GM21447 (cell line): ENCODE measurements around the gene SEMA4A.
"Not testable (repeated sequence)": the region's sequence is repeated elsewhere in the genome, so short reads cannot be mapped to it uniquely, and the experiment has no call there.

ENCODE experiments used
- ATAC-seq: cut with Tn5 transposase; IDR thresholded peaks from one replicate; pipeline ENCODE4 v1.9.1; 2021; ENCODE audit not compliant: unreplicated experiment

Gene SEMA4A

DNA sequence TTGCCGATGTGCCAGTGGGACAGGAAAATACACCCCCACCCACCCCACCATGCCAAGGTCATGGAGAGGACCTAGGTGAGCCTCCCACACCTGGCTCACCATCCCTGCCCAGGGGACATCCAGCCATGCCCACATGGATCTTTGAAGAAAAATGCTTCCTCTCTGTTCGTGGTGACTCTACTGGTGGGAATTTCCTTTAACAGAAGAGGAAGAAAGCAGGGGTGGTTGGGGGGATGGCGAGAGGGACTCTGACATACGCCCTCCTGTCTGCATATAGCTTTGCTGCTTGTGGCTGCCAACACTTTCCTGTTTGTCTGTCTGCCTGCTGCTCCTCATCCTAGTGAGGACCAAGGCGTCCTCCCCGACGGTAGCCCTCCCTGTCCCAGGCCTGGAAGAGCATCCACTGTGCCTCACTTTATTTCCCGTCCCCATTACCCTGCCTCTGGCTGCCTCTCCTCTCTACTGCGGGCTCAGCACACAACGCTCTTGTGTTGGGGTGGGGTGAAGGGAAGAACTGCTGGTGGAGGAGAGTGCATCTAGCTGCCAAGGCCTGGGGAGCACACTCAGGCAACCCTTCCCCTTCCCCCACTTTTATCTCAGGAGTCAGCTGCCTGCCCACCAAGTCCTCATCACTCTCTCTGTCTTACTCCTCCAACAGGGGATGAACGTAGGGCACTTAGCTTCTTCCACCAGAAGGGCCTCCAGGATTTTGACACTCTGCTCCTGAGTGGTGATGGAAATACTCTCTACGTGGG, 2.5 kb downstream of the SEMA4A start:
- no peak for ATAC-seq

DNA sequence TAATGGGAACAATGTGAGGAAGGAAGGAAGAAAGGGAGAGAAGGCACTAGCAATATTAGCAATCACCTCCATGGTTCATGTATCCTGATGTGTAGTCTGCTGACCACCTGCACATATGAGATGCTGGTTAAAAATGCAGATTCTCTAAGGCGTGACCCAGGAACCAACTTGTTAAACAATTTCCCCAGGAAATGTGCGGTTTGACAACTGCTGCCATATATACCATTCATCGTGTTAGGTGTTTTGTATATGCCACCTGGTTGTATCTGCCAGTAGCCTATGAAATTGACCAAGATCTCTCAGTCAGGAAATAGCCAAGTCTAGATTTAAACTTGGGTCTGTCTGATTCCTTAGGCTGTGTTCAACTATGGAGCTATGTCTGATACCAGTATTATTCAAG, 4.1 kb downstream of the SEMA4A start:
- ATAC-seq: no peak

DNA sequence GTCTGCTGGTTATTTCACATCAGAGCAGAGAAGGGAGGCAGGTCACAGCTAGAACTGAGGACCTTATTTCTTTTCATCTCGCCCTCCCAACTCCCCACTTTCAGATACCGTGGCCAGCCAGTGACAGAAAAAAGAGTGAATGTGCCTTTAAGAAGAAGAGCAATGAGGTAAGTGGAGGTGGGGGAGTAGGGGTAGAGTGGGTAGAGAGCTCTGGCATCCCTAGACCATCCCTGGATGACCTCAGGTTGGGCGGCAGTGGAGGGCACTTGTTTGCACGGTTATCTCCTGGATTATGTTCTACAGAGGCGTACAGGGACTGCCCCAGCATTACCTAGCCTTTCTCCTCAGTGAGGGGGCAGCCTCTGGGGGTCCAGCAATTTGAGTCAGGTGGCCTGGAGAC, 4.6 kb downstream of the SEMA4A start:
- ATAC-seq: no peak

DNA sequence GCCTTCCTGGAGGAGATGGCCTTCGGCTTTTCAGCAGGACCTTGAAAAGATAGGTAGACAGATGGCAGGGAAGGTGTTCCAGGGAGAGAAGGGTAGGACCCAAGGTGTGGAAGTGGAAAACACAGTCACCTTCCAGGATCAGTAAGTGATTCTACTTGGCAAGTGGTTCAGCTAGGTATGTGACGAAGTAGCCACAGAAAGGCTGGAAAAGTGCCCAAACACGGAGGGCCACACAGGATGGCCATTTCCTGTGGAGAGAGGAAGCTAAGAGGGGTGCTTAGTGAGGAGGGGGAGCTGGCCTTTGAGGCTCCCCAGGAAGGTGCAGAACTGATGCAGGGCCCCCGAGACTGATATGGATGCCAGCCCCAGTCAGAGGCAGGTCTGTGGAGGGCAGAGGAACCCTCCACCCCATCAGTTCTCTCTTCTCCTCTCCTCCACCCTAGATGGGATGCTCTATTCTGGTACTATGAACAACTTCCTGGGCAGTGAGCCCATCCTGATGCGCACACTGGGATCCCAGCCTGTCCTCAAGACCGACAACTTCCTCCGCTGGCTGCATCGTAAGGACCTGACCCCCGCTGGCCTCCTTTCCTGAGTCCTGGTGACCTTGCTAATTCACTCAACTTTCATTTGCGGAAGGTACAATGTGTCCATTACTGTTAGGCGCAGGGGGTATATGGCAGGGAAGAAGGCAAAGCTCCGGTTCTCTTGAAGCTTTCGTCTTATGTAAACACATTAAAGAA, 6.8 kb downstream of the SEMA4A start:
- ATAC-seq: no peak

DNA sequence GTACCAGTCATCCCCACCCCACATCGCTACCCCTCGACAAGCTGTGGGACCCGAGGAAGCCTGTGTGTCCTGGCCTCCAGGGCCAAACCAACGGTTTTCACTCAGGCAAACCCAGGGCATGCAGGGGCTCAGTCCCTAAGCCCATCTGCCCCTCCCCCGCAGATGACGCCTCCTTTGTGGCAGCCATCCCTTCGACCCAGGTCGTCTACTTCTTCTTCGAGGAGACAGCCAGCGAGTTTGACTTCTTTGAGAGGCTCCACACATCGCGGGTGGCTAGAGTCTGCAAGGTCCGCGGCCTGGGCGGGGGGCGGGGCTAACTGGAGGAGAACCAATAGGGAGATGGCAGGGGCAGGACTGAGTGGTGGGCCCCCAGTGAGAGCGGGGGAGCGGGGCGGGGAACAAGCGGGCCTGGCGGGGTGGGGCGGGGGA, 7.4 kb downstream of the SEMA4A start:
- no peak for ATAC-seq

DNA sequence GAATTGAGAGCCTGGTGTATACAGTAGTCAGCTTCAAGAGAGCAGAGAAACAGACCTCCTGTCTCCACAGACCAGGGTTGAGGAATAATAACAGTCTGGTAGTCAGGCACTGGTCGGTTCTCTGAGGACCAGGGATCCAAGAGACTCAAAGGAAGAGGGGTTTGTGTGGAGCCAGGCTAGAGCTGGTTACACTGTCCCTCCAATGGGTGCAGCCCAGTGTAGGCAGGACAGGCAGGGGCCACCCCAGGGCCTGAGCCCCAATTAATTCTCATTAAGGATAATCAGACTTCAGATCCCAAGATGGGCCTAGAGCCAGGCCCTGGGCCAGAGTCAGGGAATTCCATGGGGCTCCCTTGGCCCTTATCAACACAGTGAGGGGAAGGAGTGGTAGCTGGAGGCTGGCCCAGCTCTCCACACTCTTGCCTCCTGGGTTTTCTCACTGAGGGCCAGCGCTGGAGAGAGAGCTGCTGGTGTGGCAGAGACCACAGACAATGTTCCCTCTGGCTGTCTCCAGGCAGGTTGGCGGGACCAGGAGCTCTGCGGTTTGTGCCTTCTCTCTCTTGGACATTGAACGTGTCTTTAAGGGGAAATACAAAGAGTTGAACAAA, 9.1 kb downstream of the SEMA4A start:
- no peak for ATAC-seq

DNA sequence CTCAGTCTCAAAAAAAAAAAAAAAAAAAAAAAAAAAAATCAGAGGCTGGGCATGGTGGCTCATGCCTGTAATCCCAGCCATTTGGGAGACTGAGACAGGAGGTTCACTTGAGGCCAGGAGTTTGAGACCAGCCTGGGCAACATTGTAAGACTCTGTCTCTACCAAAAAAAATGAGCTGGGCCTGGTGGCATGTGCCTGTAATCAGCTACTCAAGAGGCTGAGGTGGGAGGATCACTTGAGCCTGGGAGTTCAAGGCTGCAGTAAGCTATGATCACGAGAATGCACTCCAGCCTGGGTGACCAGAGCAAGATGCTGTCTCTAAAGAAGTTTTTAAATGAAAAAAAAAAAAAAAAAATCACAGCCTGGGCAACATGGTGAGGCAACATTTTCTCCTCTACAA, 10.3 kb downstream of the SEMA4A start:
- no peak for ATAC-seq

DNA sequence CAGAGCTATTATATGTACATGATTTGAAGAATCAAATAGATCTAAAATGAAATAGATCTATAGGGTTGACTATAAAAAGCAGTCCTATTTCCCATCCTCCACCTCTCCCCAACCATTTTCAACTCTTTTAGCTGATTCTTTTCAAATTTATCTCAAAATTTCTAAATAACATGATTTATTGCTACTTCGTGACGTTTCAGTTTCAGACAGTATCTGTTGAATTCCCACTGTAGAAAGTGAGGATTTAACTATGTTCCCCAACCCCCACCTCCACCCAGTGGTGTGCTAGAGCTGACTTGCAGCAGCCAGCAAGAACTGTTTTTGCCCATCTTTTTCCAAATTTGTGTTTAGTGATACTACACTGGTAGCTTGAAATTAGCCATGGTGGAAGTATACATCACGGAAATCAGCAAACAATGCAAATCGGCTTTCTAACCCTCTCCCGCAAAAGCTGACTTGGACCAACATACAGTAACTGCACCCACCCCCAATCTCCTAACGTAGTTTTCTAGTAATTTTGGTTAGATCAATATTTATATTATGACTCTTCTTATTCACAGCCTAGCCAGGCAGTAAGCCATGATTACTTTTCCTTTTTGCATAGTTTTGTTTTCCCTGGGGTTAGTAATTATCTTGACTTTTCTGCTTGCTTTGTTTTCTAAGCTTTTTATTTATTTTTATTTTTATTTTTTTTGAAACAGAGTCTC, 10.9 kb downstream of the SEMA4A start:
- ATAC-seq: no peak

DNA sequence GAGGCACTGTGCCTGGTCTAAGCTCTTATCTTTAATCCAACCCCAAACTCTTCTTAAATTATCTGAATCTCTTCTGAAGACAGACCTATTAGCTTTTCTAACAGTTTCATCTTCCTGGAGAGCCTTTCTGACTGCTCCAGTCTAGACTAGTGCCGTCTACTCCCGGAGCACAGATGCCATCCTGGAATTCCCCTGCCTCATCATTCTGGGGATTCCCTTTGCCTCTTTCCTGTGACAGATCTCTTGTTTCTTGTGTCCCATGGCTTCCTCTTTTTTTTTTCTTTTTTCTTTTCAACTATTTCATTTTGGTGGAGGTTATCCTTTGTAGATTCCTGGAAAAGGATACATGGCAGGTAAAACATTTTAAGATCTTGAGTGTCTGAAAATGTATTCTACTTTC, 11.7 kb downstream of the SEMA4A start:
- ATAC-seq: no peak

DNA sequence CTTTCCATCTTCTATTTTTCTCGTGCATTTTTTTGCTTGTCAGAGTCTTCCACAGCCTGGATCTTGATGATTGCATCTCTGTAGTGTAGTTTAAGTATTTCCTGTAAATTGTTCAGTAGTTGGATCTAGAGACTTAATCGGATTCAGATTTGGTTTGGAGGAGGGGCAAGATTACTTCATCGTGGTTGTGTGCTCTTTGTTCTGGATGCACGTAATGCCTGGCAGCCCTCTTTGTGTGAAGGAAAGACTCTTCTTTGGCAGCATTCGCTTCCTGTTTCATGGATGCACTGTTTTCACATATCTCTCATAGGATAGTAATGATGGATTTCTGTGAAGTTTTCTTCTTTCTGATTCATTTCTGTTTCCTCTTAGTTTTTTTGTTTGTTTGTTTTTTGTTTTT, 14.2 kb downstream of the SEMA4A start:
- no peak for ATAC-seq

DNA sequence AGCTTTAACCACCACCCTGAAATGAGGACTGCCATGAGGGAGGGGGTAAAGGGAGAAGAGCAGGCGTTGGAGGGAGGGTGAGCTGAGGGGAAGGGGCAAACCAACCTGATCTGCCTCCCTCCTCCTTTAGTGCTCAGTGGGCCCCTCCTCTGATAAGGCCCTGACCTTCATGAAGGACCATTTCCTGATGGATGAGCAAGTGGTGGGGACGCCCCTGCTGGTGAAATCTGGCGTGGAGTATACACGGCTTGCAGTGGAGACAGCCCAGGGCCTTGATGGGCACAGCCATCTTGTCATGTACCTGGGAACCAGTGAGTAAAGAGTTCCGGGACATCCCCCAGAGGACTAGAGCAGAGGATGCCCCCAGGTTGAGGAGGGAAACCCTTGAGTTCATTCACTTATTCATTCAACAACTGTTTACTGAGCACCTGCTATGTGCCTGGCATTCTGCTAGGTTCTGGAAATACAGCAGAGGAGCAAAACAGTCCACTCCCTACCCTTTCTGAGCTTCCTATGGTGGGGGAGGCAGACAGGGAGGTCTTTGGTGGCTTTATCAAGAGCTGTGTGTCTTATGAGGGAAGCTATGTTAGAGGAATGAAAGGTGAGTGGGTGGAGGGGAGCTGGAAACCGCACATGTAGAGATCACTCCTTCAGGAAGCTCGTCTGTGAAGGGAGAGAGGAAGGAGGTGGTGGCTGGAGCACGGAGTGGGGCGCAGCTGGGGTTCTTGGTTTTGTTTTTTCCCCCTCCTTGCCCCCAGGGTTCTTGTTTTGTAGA, 19.5 kb downstream of the SEMA4A start:
- ATAC-seq: no peak

DNA sequence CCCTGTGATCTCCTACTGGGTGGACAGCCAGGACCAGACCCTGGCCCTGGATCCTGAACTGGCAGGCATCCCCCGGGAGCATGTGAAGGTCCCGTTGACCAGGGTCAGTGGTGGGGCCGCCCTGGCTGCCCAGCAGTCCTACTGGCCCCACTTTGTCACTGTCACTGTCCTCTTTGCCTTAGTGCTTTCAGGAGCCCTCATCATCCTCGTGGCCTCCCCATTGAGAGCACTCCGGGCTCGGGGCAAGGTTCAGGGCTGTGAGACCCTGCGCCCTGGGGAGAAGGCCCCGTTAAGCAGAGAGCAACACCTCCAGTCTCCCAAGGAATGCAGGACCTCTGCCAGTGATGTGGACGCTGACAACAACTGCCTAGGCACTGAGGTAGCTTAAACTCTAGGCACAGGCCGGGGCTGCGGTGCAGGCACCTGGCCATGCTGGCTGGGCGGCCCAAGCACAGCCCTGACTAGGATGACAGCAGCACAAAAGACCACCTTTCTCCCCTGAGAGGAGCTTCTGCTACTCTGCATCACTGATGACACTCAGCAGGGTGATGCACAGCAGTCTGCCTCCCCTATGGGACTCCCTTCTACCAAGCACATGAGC, 23.3 kb downstream of the SEMA4A start:
- ATAC-seq: no peak

DNA sequence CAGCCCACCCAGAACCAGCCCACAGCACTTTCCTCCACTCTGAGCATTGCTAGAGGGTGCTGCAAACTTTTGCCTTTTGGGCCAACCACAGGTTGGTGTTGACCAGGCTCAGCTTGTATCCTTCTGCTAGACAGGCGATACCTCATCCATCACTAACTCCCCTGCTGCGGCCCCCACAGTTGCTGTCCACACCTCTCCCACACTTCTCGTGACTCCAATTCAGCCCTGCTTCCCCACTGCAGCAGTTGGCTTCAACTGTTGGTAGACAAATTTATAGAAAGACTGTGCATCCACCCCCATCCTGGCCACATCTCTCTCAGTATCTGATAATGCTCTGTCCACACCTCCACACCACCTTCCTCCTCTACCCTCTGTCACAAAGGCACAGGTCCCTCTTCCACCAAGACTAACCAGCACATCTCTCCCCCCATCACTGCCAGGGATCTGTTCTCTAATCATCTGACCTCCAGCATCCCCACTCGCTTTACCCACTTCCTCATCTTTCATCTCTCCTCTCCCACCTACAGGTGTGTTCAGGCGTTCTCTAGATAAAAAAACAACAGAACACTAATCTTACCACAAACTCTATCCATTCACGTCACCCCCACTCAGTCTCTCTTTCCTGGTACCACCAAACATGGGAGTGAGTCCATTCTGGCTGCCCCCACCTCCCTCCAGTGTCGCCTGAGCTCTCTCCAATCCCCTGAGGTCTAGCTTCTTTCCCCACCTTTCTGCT, 24.7 kb downstream of the SEMA4A start:
- ATAC-seq: no peak

DNA sequence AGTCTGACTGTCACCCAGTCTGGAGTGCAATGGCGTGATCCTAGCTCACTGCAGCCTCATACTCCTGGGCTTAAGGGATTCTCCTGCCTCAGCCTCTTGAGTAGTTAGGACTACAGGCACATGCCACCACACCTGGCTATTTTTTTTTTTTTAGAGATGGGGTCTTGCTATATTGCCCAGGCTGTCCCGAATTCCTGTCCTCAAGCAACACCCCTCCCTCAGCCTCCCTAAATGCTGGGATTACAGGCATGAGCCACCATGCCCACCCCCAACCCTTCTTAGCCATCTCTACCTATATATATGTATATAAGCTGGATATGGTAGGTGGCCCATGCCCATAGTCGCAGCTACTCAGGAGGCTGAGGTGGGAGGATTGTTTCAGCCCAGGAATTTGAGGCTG, 27.1 kb downstream of the SEMA4A start:
- ATAC-seq: no peak

DNA sequence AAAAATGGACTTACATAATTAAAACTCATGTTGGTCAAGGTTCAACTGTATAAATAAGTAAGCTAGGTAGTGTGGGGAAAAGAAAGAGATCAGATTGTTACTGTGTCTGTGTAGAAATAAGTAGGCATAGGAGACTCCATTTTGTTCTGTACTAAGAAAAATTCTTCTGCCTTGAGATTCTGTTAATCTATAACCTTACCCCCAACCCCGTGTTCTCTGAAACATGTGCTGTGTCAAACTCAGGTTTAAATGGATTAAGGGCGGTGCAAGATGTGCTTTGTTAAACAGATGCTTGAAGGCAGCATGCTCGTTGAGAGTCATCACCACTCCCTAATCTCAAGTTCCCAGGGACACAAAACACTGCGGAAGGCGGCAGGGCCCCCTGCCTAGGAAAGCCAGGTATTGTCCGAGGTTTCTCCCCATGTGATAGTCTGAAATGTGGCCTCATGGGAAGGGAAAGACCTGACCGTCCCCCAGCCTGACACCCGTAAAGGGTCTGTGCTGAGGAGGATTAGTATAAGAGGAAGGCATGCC, 28.1 kb downstream of the SEMA4A start:
- not testable (repeated sequence) for ATAC-seq

DNA sequence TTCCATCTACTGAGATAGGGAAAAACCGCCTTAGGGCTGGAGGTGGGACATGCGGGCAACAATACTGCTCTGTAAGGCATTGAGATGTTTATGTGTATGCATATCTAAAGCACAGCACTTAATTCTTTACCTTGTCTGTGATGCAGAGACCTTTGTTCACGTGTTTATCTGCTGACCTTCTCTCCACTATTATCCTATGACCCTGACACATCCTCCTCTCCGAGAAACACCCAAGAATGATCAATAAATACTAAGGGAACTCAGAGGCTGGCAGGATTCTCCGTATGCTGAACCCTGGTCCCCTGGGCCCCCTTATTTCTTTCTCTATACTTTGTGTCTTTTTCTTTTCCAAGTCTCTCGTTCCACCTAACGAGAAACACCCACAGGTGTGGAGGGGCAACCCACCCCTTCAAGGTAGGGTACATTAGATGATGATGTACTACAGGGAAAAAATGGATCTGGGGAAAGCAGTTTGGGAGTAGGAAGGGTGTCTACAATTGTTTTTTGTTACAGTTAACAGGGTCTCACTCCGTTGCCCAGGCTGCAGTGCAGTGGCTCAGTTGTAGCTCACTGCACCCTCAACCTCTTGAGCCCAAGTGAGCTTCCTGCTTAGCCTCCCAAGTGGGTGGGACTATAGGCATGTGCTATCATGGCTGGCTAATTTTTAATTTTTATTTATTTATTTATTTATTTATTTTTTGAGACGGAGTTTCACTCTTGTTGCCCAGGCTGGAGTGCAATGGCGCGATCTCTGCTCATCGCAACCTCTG, 28.8 kb downstream of the SEMA4A start:
- ATAC-seq: not testable (repeated sequence)

DNA sequence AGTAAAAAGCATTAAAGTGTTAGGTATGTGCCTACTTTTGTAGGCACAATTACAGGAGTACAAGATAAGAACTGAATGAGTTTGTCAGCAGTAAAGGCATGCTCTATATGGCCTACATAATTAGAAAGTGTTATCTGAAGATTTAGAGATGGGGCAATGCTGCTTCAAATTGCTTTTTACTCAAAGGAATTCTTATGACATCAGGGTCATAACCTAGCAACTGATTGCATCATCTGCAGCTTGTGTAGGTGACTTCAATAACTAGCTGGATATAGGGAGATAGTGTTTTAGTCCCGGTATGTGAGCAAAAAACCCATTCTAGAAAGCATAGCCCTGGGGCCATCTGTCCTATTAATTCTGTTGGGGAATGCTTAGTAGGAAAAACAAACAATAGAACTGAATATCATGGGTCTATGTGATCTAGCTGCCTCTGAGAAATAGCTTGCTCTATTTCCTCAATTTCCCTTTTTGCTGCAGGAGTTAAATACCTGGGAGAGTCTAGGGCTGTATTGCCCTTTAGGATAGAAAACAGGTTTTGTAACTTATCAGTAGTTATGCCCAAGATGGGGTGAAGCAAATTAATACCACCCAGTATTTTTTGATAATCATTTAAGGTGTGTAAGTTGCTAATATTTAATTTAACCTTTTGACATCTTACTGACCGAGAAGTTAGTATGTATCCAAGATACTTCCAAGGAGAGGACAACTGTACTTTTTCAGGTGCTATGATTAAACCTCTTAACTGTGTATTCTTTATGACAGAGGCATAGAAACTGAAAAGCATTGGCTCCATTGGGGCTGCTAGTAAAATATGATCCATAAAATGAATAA, 33.2 kb downstream of the SEMA4A start:
- ATAC-seq: not testable (repeated sequence)

DNA sequence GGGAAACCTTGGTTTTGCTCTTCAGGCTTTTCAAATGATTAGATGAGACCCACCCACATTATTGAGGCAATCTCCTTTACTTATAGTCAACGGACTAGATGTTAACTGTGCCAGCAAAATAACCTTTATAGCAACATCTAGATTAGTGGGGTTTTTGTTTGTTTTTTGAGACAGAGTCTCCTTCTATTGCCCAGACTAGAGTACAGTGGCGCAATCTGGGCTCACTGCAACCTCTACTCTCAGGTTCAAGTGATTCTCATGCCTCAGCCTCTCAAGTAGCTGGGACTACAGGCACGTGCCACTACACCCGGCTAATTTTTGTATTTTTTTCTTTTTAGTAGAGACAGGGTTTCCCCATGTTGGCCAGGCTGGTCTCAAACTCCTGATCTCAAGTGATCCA, 36.9 kb downstream of the SEMA4A start:
- not testable (repeated sequence) for ATAC-seq
